GM23338 (cell line): ENCODE data around the gene ESR1. TPM values are rescaled to one million over a fixed set of nuclear protein-coding genes. Genes with fewer than 3 reads are reported as not detected.

Experiments used
- ATAC-seq: fragments of 200-7000 bp; cut with Tn5 transposase; 3 replicates; pipeline ENCODE4 v1.9.1; 2020
- DNase-seq: peaks from one replicate; pipeline ENCODE4 v3.0.0-alpha.2; 2015; ENCODE audit warnings: low spot score
- H2AFZ ChIP-seq: fragments of 200-600 bp; sonication (generic); 2 replicates; pipeline ENCODE4 v1.8.0; 2016; ENCODE audit warnings: antibody characterized with exemption, mild to moderate bottlenecking, moderate library complexity
- H3F3A ChIP-seq: fragments of 200-600 bp; sonication (generic); replicated peaks from 2 replicates; pipeline ENCODE4 v1.8.0; 2017; ENCODE audit warnings: antibody characterized with exemption, mixed run types, low read depth
- H3K27ac ChIP-seq: fragments of 200-600 bp; sonication (generic); 2 replicates; pipeline ENCODE4 v1.6.1; 2016; ENCODE audit warnings: low read depth
- H3K27me3 ChIP-seq: fragments of 200-600 bp; sonication (generic); 2 replicates; pipeline ENCODE4 v1.8.0; 2016; ENCODE audit warnings: mild to moderate bottlenecking, mixed run types, moderate library complexity; ENCODE audit not compliant: insufficient read depth
- H3K36me3 ChIP-seq: fragments of 200-600 bp; sonication (generic); 2 replicates; pipeline ENCODE4 v1.8.0; 2016; ENCODE audit warnings: mild to moderate bottlenecking; ENCODE audit not compliant: insufficient read depth
- H3K4me1 ChIP-seq: fragments of 200-600 bp; sonication (generic); 2 replicates; pipeline ENCODE4 v1.8.0; 2016; ENCODE audit warnings: mild to moderate bottlenecking, moderate library complexity; ENCODE audit not compliant: insufficient read depth
- H3K4me2 ChIP-seq: fragments of 200-600 bp; sonication (generic); 2 replicates; pipeline ENCODE4 v1.7.1; 2017; ENCODE audit warnings: mixed run types
- H3K4me3 ChIP-seq: fragments of 200-600 bp; sonication (generic); 2 replicates; pipeline ENCODE4 v1.6.1; 2016; ENCODE audit warnings: mixed run types
- H3K79me2 ChIP-seq: fragments of 200-600 bp; sonication (generic); replicated peaks from 2 replicates; pipeline ENCODE4 v1.8.0; 2017; ENCODE audit warnings: mild to moderate bottlenecking; ENCODE audit not compliant: insufficient read depth
- H3K9me2 ChIP-seq: fragments of 200-600 bp; sonication (generic); 2 replicates; pipeline ENCODE4 v1.8.0; 2017; ENCODE audit not compliant: insufficient read depth
- H4K20me1 ChIP-seq: fragments of 200-600 bp; sonication (generic); replicated peaks from 2 replicates; pipeline ENCODE4 v1.8.0; 2017; ENCODE audit warnings: mild to moderate bottlenecking; ENCODE audit not compliant: insufficient read depth
- H3K27ac Mint-ChIP-seq: 2 replicates; pipeline ENCODE4 v1.8.0; 2020; ENCODE audit warnings: inconsistent platforms, mild to moderate bottlenecking, moderate library complexity, mixed read lengths
- H3K27me3 Mint-ChIP-seq: 3 replicates; pipeline ENCODE4 v1.8.0; 2022; ENCODE audit warnings: low read depth, mild to moderate bottlenecking, moderate library complexity, mixed read lengths, inconsistent platforms; ENCODE audit not compliant: insufficient read depth, poor library complexity
- H3K36me3 Mint-ChIP-seq: 3 replicates; pipeline ENCODE4 v1.8.0; 2021; ENCODE audit warnings: low read depth, mild to moderate bottlenecking, inconsistent platforms, moderate library complexity, mixed read lengths
- H3K4me1 Mint-ChIP-seq: 3 replicates; pipeline ENCODE4 v1.8.0; 2020; ENCODE audit warnings: mild to moderate bottlenecking, inconsistent platforms, mixed read lengths
- H3K4me3 Mint-ChIP-seq: 3 replicates; pipeline ENCODE4 v1.8.0; 2021; ENCODE audit warnings: moderate library complexity, mild to moderate bottlenecking, inconsistent platforms, mixed read lengths
- H3K9me3 Mint-ChIP-seq: 3 replicates; pipeline ENCODE4 v1.8.0; 2020; ENCODE audit warnings: moderate library complexity, mild to moderate bottlenecking, inconsistent platforms, mixed read lengths
- CREB1 ChIP-seq: fragments of 250-450 bp; sonication (Bioruptor Pico); IDR thresholded peaks from 2 replicates; pipeline ENCODE4 v1.5.0; 2020; ENCODE audit warnings: low read depth, mild to moderate bottlenecking, moderate library complexity
- ETS1 ChIP-seq: IDR thresholded peaks from 2 replicates; pipeline ENCODE4 v1.6.1; 2016; ENCODE audit warnings: antibody characterized with exemption
- EZH2 ChIP-seq: fragments of 200-600 bp; sonication (generic); IDR thresholded peaks from one replicate; pipeline ENCODE4 v1.8.0; 2017; ENCODE audit warnings: antibody characterized with exemption, mild to moderate bottlenecking, low read depth; ENCODE audit not compliant: unreplicated experiment
- EZH2phosphoT487 ChIP-seq: fragments of 200-600 bp; sonication (generic); IDR thresholded peaks from one replicate; pipeline ENCODE4 v1.8.1; 2018; ENCODE audit warnings: antibody characterized with exemption; ENCODE audit not compliant: unreplicated experiment
- JUNB ChIP-seq: IDR thresholded peaks from one replicate; pipeline ENCODE4 v1.6.1; 2016; ENCODE audit warnings: antibody characterized with exemption; ENCODE audit not compliant: unreplicated experiment
- NANOG ChIP-seq: IDR thresholded peaks from 2 replicates; pipeline ENCODE4 v1.6.1; 2016; ENCODE audit warnings: antibody characterized with exemption, borderline replicate concordance
- POLR2AphosphoS5 ChIP-seq: IDR thresholded peaks from 2 replicates; pipeline ENCODE4 v1.6.1; 2016; ENCODE audit warnings: antibody characterized with exemption, low read depth
- REST ChIP-seq: IDR thresholded peaks from one replicate; pipeline ENCODE4 v1.6.1; 2018; ENCODE audit warnings: antibody characterized with exemption; ENCODE audit not compliant: unreplicated experiment
- STAT1 ChIP-seq: IDR thresholded peaks from one replicate; pipeline ENCODE4 v1.6.1; 2016; ENCODE audit warnings: antibody characterized with exemption; ENCODE audit not compliant: unreplicated experiment
- ZNF114 ChIP-seq: fragments of 250-450 bp; sonication (Bioruptor Pico); IDR thresholded peaks from 2 replicates; pipeline ENCODE4 v1.5.0; 2020; ENCODE audit warnings: mild to moderate bottlenecking, moderate library complexity
- ZNF331 ChIP-seq: fragments of 250-450 bp; sonication (Bioruptor Pico); IDR thresholded peaks from 2 replicates; pipeline ENCODE4 v1.5.0; 2020; ENCODE audit warnings: low read depth, mild to moderate bottlenecking, moderate library complexity
- ZNF462 ChIP-seq: fragments of 250-450 bp; sonication (Bioruptor Pico); IDR thresholded peaks from 2 replicates; pipeline ENCODE4 v1.5.0; 2020; ENCODE audit warnings: mild to moderate bottlenecking, moderate library complexity
- polyA plus RNA-seq: library from polyadenylated mRNA; unstranded; fragments of >200 nt; fragmentation: Nextera tagmentation; extraction: Ambion mirVana; gene quantifications from 2 replicates; pipeline ENCODE4 v1.2.1, GENCODE V29; 2016
- total RNA-seq: library from RNA; depleted of rRNA; stranded (reverse); fragments of >200 nt; shearing (Covaris generic); gene quantifications from 2 replicates; pipeline ENCODE4 v1.2.3, GENCODE V29; 2014
- TF ChIP-seq, protein P1 (sequence below), 2 experiments: fragments of 200-600 bp in 1 of 2; sonication (generic) in 1 of 2; conservative IDR thresholded peaks; 2 replicates each; pipeline versions ENCODE4 v1.5.1 to v1.6.1; 2016 to 2017; ENCODE audit warnings: antibody characterized with exemption in 2 of 2, low read depth in 2 of 2, mild to moderate bottlenecking in 2 of 2, moderate library complexity in 1 of 2

ESR1 gene
- total and polyA plus RNA-seq, 2 experiments from 2014 or later = 0.94 TPM; not detected in 1

GRCh38 chr6:152098683-152099082 lies 291.2 kb downstream of the ESR1 start:
- Histone ChIP-seq H3F3A (no peaks in the 10 kb centered on the region), H3K9me2 (peaks cover 8% of the 10 kb centered on the region), H3K27me3 (no peaks in the 10 kb centered on the region), H3K4me1 (no peaks in the 10 kb centered on the region), H3K4me2 (no peak overlapping the region), H3K4me3 (no peak overlapping the region), H2AFZ (no peak overlapping the region), H3K36me3 (no peaks in the 10 kb centered on the region), H3K79me2 (no peaks in the 10 kb centered on the region), H4K20me1 (no peaks in the 10 kb centered on the region), H3K27ac (no peak overlapping the region)
- Mint-ChIP-seq H3K4me3 (no peak overlapping the region), H3K9me3 (no peaks in the 10 kb centered on the region), H3K36me3 (no peaks in the 10 kb centered on the region), H3K4me1 (peaks cover 8% of the 10 kb centered on the region), H3K27ac (no peak overlapping the region), H3K27me3 (no peaks in the 10 kb centered on the region)
- ATAC-seq (no peak), DNase-seq (no peak)
- TF ChIP-seq ZNF462 (CRISPR knock-in tag) (no peak), CREB1 (no peak), ETS1 (no peak), EZH2phosphoT487 (no peak), EZH2 (no peak), ZNF114 (CRISPR knock-in tag) (no peak), ZNF331 (CRISPR knock-in tag) (no peak), REST (no peak), STAT1 (no peak), POLR2AphosphoS5 (no peak), JUNB (no peak), NANOG (no peak)
- TF ChIP-seq, protein P1, sequence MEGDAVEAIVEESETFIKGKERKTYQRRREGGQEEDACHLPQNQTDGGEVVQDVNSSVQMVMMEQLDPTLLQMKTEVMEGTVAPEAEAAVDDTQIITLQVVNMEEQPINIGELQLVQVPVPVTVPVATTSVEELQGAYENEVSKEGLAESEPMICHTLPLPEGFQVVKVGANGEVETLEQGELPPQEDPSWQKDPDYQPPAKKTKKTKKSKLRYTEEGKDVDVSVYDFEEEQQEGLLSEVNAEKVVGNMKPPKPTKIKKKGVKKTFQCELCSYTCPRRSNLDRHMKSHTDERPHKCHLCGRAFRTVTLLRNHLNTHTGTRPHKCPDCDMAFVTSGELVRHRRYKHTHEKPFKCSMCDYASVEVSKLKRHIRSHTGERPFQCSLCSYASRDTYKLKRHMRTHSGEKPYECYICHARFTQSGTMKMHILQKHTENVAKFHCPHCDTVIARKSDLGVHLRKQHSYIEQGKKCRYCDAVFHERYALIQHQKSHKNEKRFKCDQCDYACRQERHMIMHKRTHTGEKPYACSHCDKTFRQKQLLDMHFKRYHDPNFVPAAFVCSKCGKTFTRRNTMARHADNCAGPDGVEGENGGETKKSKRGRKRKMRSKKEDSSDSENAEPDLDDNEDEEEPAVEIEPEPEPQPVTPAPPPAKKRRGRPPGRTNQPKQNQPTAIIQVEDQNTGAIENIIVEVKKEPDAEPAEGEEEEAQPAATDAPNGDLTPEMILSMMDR (conservative IDR thresholded peaks at IDR 0.05; ENCODE audit: low read depth in 2 of 2) = no peak
